Psoas muscle (tissue), 8 donors: ENCODE data around the gene MED23. TPM values are rescaled to one million over a fixed set of nuclear protein-coding genes. Genes with fewer than 3 reads are reported as not detected.

ENCODE experiments used
- ATAC-seq, 4 donors: fragments of 200-7000 bp; cut with Tn5 transposase; one replicate each; pipeline ENCODE4 v1.9.1; 2020; ENCODE audit warnings: moderate library complexity in 3 of 4, mild to moderate bottlenecking in 2 of 4
- DNase-seq, 2 donors: peaks; one replicate each; pipeline ENCODE4 v3.0.0-alpha.2; 2020
- H3K27ac ChIP-seq: fragments of 200-600 bp; one replicate; pipeline ENCODE4 v1.8.0; 2022
- H3K27me3 ChIP-seq, 3 donors: fragments of 200-600 bp in 1 of 3; one replicate each; pipeline versions ENCODE4 v1.6.1 to v1.8.0; 2013 to 2022; ENCODE audit warnings: low read length in 2 of 3, mild to moderate bottlenecking in 2 of 3, moderate library complexity in 1 of 3; ENCODE audit not compliant: insufficient read depth in 3 of 3
- H3K36me3 ChIP-seq, 2 donors: fragments of 200-600 bp in 1 of 2; one replicate each; pipeline versions ENCODE4 v1.6.1 to v1.8.0; 2013 to 2022; ENCODE audit warnings: low read depth in 1 of 2, mild to moderate bottlenecking in 1 of 2, moderate library complexity in 1 of 2; ENCODE audit not compliant: insufficient read depth in 1 of 2
- H3K4me1 ChIP-seq: fragments of 200-600 bp; one replicate; pipeline ENCODE4 v1.8.0; 2022
- H3K4me3 ChIP-seq: fragments of 200-600 bp; one replicate; pipeline ENCODE4 v1.8.0; 2022; ENCODE audit warnings: mild to moderate bottlenecking
- H3K9me3 ChIP-seq: fragments of 200-600 bp; one replicate; pipeline ENCODE4 v1.8.0; 2022
- WGBS, 3 donors: extraction: QIAGEN DNeasy Blood & Tissue Kit; methylation state at CpG; one replicate each; pipeline versions ENCODE4 v1.1.6 to v1.1.7; 2013; 5-methylcytosine and 5-hydroxymethylcytosine counted together
- intact Hi-C, 2 donors: fragments of 100-400 bp; cut with DNase I; formaldehyde crosslinking; loops; one replicate each; pipeline versions ENCODE4 v1.11.0 to v1.14.2; 2022
- polyA plus RNA-seq, 3 donors: library from polyadenylated mRNA; stranded (reverse); fragments of 200-250 nt; gene quantifications; one replicate each; pipeline ENCODE4 v1.2.3, GENCODE V29; 2013
- total RNA-seq, 4 donors: library from RNA; stranded (reverse); fragmentation: NEBNext Ultra II Directional in 2 of 4; extraction: Animal tissue kit (Norgen Biotek cat#: 25700) in 2 of 4; gene quantifications; one replicate each; pipeline versions ENCODE4 v1.2.1 to v1.2.4, GENCODE V29; 2021 to 2023
- TF ChIP-seq, protein P1 (sequence below): fragments of 200-600 bp; IDR thresholded peaks from one replicate; pipeline ENCODE4 v1.8.0; 2022; ENCODE audit warnings: antibody characterized with exemption
- donor health status: healthy with polysubstance abuse.
- donor health status: DM: no; HTN: no; CAD: no; lungs with moderate emphysema.
- donor health status: Bipolar disorder and iron deficiency.
- donor health status: healthy.
- donor health status: DM: yes; HTN: yes; CAD: no.
- donor health status: DM: no; HTN: no; CAD: no.
- donor health status: DM: no; HTN: no; CAD: no.
- donor health status: DM: yes; HTN: yes; CAD: no.

Gene MED23
- total and polyA plus RNA-seq, 7 donors = 4.2 to 11.2 (median 8.0) TPM

DNA sequence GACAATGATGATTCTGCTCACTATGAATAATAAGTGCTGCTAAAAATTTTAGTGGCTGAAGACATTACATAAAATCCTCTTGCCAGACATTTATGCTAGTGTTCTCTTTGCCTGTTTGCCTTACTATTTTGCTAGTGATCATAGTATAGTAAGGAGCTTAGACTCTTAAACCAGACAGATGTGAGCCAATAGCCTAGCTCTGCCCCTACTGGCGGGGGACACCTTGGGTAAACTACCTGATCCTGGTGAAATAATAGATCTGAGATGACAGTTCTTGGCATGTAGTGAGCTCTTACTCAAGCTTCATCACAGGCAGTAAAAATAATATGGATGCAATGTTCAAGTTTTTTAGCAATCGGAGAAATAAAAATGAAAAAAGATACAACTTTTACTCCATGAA, 27.9 kb upstream of the MED23 start:
- Histone ChIP-seq H3K4me1 (no peaks in the 10 kb centered on the region), H3K9me3 (no peaks in the 10 kb centered on the region), H3K4me3 (no peak overlapping the region), H3K27ac (no peak overlapping the region), H3K36me3 (no peaks in the 10 kb centered on the region), H3K27me3 (no peaks in the 10 kb centered on the region)
- ATAC-seq = no peak
- DNase-seq = no peak
- TF ChIP-seq, protein P1, sequence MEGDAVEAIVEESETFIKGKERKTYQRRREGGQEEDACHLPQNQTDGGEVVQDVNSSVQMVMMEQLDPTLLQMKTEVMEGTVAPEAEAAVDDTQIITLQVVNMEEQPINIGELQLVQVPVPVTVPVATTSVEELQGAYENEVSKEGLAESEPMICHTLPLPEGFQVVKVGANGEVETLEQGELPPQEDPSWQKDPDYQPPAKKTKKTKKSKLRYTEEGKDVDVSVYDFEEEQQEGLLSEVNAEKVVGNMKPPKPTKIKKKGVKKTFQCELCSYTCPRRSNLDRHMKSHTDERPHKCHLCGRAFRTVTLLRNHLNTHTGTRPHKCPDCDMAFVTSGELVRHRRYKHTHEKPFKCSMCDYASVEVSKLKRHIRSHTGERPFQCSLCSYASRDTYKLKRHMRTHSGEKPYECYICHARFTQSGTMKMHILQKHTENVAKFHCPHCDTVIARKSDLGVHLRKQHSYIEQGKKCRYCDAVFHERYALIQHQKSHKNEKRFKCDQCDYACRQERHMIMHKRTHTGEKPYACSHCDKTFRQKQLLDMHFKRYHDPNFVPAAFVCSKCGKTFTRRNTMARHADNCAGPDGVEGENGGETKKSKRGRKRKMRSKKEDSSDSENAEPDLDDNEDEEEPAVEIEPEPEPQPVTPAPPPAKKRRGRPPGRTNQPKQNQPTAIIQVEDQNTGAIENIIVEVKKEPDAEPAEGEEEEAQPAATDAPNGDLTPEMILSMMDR = no peak
- intact Hi-C loops = no loop called here
- WGBS, 3 donors = 92 to 96% (median 93%) methylated on average over 2 of the region's 2 CpGs

DNA sequence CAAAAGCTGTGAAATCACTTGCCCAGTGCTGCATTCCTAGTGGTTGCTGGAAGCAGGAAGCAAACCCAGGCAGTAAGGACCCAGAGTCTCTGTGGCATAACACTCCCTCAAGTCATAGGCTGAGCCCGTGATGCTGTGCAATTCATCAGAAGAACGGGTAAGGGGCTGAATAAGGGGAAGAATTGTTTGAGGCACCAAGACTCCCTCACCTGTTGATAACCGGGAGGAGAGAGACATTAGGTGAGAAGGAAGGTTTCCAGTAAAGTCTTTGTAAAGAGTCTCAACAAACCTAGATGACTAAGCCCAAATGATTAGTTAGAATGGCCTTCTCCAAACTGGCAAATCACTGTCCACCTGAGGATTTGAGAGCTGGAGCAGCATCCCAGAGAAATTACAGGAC, 27.3 kb upstream of the MED23 start:
- 81 to 94% (median 84%) methylated on average over 3 of the region's 3 CpGs for WGBS, 3 donors
- TF ChIP-seq, protein P1 = no peak

DNA sequence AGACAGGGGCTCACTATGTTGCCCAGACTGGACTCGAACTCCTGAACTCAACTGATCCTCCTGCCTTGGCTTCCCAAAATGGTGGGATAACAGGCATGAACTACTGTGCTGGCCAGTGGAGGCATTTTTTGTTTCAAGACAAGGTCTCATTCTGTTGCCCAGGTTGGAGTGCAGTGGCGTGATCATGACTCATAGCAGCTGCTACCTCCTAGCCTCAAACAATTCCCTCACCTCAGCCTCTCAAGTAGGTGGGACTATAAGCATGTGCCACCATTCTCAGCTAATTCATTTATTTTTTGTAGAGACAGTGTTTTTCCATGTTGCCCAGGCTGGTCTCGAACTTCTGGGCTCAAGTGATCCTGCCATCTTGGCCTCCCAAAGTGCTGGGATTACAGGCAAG, 26.3 kb upstream of the MED23 start:
- WGBS, 3 donors = 83 to 87% (median 86%) methylated on average over 3 of the region's 3 CpGs
- Histone ChIP-seq H3K27ac (no peak overlapping the region), H3K27me3 (no peaks in the 10 kb centered on the region), H3K4me3 (no peak overlapping the region), H3K9me3 (no peaks in the 10 kb centered on the region), H3K4me1 (no peaks in the 10 kb centered on the region), H3K36me3 (no peaks in the 10 kb centered on the region)
- TF ChIP-seq, protein P1 = no peak
- ATAC-seq (no peak), DNase-seq (no peak)
- intact Hi-C loops = no loop called here

More for the DNA sequence above, 27.3 kb upstream of the MED23 start:
- H3K27ac ChIP-seq = no peak overlapping the region
- H3K36me3 ChIP-seq = no peaks in the 10 kb centered on the region
- no peaks in the 10 kb centered on the region for H3K4me1 ChIP-seq
- DNase-seq = no peak
- no peaks in the 10 kb centered on the region for H3K27me3 ChIP-seq
- intact Hi-C loops = no loop called here
- H3K9me3 ChIP-seq = no peaks in the 10 kb centered on the region
- no peak for ATAC-seq
- H3K4me3 ChIP-seq = no peak overlapping the region

DNA sequence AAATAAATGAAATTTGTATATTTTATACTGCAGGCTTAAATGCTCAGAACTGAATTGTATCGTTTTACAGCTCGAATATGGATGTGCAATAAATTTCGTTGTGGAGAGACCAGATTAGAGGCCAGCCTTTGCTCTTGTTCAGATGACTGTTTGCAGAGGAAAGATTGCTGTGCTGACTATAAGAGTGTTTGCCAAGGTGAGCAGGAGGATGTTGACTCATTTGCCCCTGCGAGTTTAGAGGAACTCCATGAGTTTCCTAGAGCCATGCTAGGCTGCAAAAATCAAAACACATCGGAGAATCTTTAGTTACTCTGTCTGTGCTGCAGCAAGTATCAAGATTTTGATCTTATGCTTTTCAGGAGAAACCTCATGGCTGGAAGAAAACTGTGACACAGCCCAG, 24.4 kb upstream of the MED23 start:
- ATAC-seq (no peak), DNase-seq (no peak)
- Histone ChIP-seq H3K9me3 (no peaks in the 10 kb centered on the region), H3K36me3 (no peaks in the 10 kb centered on the region), H3K4me1 (no peaks in the 10 kb centered on the region), H3K27me3 (no peaks in the 10 kb centered on the region), H3K27ac (no peak overlapping the region), H3K4me3 (no peak overlapping the region)
- TF ChIP-seq, protein P1 = no peak
- intact Hi-C loops = no loop called here
- 73 to 80% (median 78%) methylated on average over 5 of the region's 5 CpGs for WGBS, 3 donors

DNA sequence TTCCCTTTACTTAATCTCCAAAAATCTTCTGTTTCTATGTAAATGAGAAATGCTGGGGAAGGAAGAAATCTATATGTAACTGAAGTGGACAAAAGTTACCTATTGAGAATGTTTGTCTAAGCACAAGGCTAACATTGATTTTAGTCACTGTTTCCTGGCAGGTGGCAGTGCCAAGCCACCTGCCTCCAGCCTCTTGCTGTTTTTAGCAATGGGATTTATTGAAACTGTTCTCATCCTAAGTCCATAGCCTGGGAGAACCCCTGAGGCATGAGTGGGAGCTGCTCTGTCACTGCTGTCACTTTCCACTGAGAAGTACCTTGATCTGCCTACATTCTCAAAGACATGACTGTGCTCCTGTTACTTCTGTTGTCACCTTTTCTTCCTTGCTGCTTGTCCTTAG, 23.7 kb upstream of the MED23 start:
- Histone ChIP-seq H3K4me3 (no peak overlapping the region), H3K36me3 (no peaks in the 10 kb centered on the region), H3K4me1 (no peaks in the 10 kb centered on the region), H3K27me3 (no peaks in the 10 kb centered on the region), H3K9me3 (no peaks in the 10 kb centered on the region), H3K27ac (no peak overlapping the region)
- intact Hi-C loops = no loop called here
- ATAC-seq (no peak), DNase-seq (no peak)
- TF ChIP-seq, protein P1 = no peak
